ENCODE data around the gene CFAP77. TPM values are rescaled to one million over a fixed set of nuclear protein-coding genes. Genes with fewer than 3 reads are reported as not detected.

The CFAP77 gene
- total RNA-seq, 6 donors from 2014 or later, result 0.78 to 16.7 (median 2.7) TPM; not detected in 1

DNA sequence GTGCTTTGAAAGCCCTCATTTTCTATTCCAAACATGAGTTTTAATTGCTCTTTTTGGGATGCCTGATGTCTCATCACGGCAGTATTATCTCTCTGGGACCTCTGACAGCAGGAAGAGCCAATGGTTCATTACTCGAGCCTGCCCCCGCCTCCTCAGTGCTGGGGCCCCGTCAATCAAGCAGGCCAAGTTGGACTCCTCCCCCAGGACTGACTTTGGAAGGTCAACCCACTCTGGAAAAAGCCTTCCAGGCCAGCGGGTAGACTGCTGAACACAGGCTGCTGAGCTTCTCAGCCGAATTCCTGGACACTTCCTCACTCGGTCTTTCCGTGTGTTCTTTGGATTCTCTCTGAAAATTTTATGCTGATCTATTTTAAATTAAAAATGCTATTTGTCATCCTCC, 162.9 kb downstream of the CFAP77 start:
- 24 to 40% methylated on average over 8 of the region's 8 CpGs for WGBS, 2 donors
- DNase-seq (no peak), ATAC-seq (ENCODE audit: low FRiP score in 2 of 2) (no peak)
- Histone ChIP-seq H3K36me3 (no peaks in the 10 kb centered on the region), H3K27ac (no peak overlapping the region), H3K27me3 (no peaks in the 10 kb centered on the region), H3K9me3 (no peaks in the 10 kb centered on the region), H3K4me3 (no peak overlapping the region), H3K4me1 (no peaks in the 10 kb centered on the region)
- no peak for TF ChIP-seq POLR2A (IDR thresholded peaks at IDR 0.05)
- TF ChIP-seq EP300 (IDR thresholded peaks at IDR 0.05), result no peak
- TF ChIP-seq, protein P1, sequence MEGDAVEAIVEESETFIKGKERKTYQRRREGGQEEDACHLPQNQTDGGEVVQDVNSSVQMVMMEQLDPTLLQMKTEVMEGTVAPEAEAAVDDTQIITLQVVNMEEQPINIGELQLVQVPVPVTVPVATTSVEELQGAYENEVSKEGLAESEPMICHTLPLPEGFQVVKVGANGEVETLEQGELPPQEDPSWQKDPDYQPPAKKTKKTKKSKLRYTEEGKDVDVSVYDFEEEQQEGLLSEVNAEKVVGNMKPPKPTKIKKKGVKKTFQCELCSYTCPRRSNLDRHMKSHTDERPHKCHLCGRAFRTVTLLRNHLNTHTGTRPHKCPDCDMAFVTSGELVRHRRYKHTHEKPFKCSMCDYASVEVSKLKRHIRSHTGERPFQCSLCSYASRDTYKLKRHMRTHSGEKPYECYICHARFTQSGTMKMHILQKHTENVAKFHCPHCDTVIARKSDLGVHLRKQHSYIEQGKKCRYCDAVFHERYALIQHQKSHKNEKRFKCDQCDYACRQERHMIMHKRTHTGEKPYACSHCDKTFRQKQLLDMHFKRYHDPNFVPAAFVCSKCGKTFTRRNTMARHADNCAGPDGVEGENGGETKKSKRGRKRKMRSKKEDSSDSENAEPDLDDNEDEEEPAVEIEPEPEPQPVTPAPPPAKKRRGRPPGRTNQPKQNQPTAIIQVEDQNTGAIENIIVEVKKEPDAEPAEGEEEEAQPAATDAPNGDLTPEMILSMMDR (IDR thresholded peaks at IDR 0.05), result no peak
- TF ChIP-seq POLR2AphosphoS5 (IDR thresholded peaks at IDR 0.05), result no peak

DNA sequence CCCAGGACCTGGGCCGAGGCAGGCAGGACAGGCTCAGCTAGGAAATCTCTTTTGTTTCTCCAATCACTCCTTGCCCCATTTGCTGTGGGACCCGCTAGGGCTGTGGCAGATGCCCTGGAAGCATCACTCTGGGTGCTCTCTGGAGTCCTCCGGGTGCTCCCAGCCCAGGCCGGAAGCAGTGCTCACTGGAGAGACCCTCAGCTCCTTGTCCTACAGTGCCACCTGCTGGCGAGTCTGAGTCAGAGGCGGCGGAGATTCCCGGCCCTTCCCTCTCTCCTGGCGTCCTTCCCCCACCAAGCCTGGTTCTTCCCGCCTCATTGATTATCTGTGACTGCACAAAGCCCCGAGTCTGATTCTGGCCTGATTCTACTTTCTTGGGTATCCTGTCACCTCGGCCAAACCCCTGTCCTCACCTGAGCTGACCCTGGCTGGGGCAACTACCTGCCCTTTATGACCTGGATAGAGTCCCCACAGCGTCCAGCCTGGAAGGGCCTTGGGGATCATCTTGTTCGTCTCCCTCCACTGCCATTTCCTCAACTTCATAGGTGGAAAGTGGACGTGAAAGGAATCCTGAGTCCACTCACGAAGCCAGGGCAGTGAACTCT, 165.1 kb downstream of the CFAP77 start:
- no peaks in the 10 kb centered on the region for H3K4me1 ChIP-seq
- DNase-seq, result peak in 1 of 2 donors; percentile 48
- TF ChIP-seq, protein P1 (IDR thresholded peaks at IDR 0.05), result peak in 5 of 6 experiments; percentile 31 to 72 (median 51)
- TF ChIP-seq POLR2AphosphoS5 (IDR thresholded peaks at IDR 0.05) (no peak), POLR2A (IDR thresholded peaks at IDR 0.05) (no peak), EP300 (IDR thresholded peaks at IDR 0.05) (no peak)
- H3K9me3 ChIP-seq, result no peaks in the 10 kb centered on the region
- WGBS, 2 donors, result 10 to 13% methylated on average over 13 to 16 of the region's 16 CpGs
- no peak overlapping the region for H3K27ac ChIP-seq
- no peak overlapping the region for H3K4me3 ChIP-seq
- H3K36me3 ChIP-seq, result no peaks in the 10 kb centered on the region
- H3K27me3 ChIP-seq, result peaks cover 0 to 20% (median 11%) of the 10 kb centered on the region in 4 donors
- peak; percentile 49 to 79 for ATAC-seq (ENCODE audit: low FRiP score in 2 of 2)

DNA sequence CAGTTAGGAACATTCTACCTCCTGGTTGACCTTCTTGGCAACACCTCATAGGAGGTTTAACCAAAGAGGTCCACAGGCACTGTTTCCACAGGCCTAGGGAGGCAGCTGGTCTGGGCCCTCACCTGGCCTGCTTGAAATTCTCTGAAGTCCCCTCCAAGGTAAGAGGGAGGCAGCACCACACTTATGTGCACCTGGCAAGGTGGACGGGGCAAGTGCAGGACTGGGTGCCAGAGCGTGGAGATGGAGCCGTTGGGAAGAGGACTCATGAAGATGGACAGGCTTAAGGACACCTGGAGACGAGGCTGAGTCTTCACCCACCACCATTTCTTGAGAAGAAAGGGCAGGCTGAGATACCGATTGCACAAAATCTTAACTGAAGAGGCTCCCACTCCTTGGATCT, 165.8 kb downstream of the CFAP77 start:
- Histone ChIP-seq H3K27ac (no peak overlapping the region), H3K4me1 (no peaks in the 10 kb centered on the region), H3K9me3 (no peaks in the 10 kb centered on the region), H3K27me3 (peaks cover 0 to 27% (median 18%) of the 10 kb centered on the region in 4 donors), H3K36me3 (no peaks in the 10 kb centered on the region), H3K4me3 (no peak overlapping the region)
- no peak for TF ChIP-seq POLR2AphosphoS5 (IDR thresholded peaks at IDR 0.05)
- no peak for TF ChIP-seq POLR2A (IDR thresholded peaks at IDR 0.05)
- no peak for TF ChIP-seq EP300 (IDR thresholded peaks at IDR 0.05)
- TF ChIP-seq, protein P1 (IDR thresholded peaks at IDR 0.05), result no peak
- DNase-seq, result no peak
- 73 to 84% methylated on average over 5 of the region's 5 CpGs for WGBS, 2 donors
- ATAC-seq (ENCODE audit: low FRiP score in 2 of 2), result no peak

DNA sequence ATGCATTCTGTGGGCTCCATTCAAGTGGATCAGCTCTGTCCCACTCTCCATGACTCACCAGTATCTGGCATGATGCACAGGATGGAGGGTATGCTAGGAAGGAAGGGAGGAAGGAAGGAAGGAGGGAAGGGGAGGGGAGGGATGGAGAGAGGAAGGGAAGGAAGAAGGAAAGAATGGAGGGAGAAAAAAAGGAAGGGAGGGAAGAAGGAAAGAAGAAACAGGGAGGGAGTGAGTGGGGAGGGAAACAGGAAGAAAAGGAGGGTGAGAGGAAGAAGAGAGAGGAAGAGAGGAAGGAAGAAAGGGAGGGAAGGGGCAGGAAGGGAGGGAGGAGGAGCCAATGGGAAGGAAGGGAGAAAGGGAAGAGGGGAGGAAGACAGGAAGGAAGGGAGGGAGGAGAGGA, 167.1 kb downstream of the CFAP77 start:
- TF ChIP-seq, protein P1 (IDR thresholded peaks at IDR 0.05), result no peak
- TF ChIP-seq POLR2AphosphoS5 (IDR thresholded peaks at IDR 0.05) (no peak), POLR2A (IDR thresholded peaks at IDR 0.05) (no peak), EP300 (IDR thresholded peaks at IDR 0.05) (no peak)
- Histone ChIP-seq H3K4me3 (no peak overlapping the region), H3K27me3 (peaks cover 0 to 35% (median 27%) of the 10 kb centered on the region in 4 donors)

More for the DNA sequence above, 167.1 kb downstream of the CFAP77 start:
- DNase-seq, result no peak
- Histone ChIP-seq H3K9me3 (no peaks in the 10 kb centered on the region), H3K36me3 (no peaks in the 10 kb centered on the region), H3K4me1 (peaks cover 6 to 10% (median 7%) of the 10 kb centered on the region in 4 donors), H3K27ac (no peak overlapping the region)
- ATAC-seq (ENCODE audit: low FRiP score in 2 of 2), result no peak
